K562 (cell line): ENCODE results near the gene CST1. TPM values are rescaled to one million over a fixed set of nuclear protein-coding genes. Genes with fewer than 3 reads are reported as not detected.

ENCODE experiments used
- ATAC-seq: fragments of 200-7000 bp; cut with Tn5 transposase; 3 replicates; pipeline ENCODE4 v1.9.1; 2020; ENCODE audit warnings: moderate library complexity
- BruUV-seq: library from RNA; stranded (reverse); fragments of 400-500 nt; replicated peaks from 2 replicates; lab custom pipeline; 2021; lab: Mats Ljungman, UMichigan
- CTCF ChIA-PET: fragments of 300-600 bp; formaldehyde crosslinking; extraction: SDS; loops from one replicate; lab custom pipeline; 2021; ENCODE audit warnings: low intra/inter-chr PET ratio; lab: Yijun Ruan, JAX
- POLR2A ChIA-PET: fragments of 300-600, 350-650 bp; sonication (Branson Sonifier 250); formaldehyde crosslinking; extraction: SDS; loops from one replicate; lab custom pipeline; 2021; ENCODE audit warnings: antibody characterized with exemption, inconsistent platforms; lab: Yijun Ruan, JAX
- DNase-seq, 4 experiments: peaks; one replicate each; pipeline versions ENCODE4 v3.0.0 to v3.0.0-alpha.2; 2011 to 2018; ENCODE audit warnings: low spot score in 3 of 4, mixed read lengths in 3 of 4; ENCODE audit errors: extremely low read depth in 1 of 4
- FAIRE-seq: peaks from 2 replicates; lab custom pipeline; 2011; peaks lifted over from hg19 to GRCh38; lab: Jason Lieb, UNC
- H2AFZ ChIP-seq: 2 replicates; pipeline ENCODE4 v1.6.0; 2011; ENCODE audit warnings: low read depth, low read length, control low read depth, inconsistent platforms
- H3K27ac ChIP-seq: fragments of 200-600 bp; 3 replicates; pipeline ENCODE4 v1.8.0; 2011; ENCODE audit warnings: low read depth, mild to moderate bottlenecking, control low read depth, inconsistent platforms, low read length, moderate library complexity, mixed read lengths; ENCODE audit errors: extremely low read depth
- H3K27me3 ChIP-seq, 2 experiments: fragments of 300-600 bp in 1 of 2; 2 replicates in 1 of 2; 3 replicates in 1 of 2; pipeline versions ENCODE4 v1.6.0 to v1.8.0; 2011; ENCODE audit warnings: inconsistent platforms in 2 of 2, low read length in 2 of 2, mild to moderate bottlenecking in 1 of 2, mixed read lengths in 1 of 2, moderate library complexity in 1 of 2; ENCODE audit not compliant: control insufficient read depth in 2 of 2, insufficient read depth in 2 of 2
- H3K36me3 ChIP-seq: fragments of 300-600 bp; 3 replicates; pipeline ENCODE4 v1.8.0; 2011; ENCODE audit warnings: mild to moderate bottlenecking, low read length, inconsistent platforms; ENCODE audit not compliant: control insufficient read depth, insufficient read depth
- H3K4me1 ChIP-seq, 2 experiments: fragments of 200-600 bp in 1 of 2; replicated peaks in 1 of 2; 2 replicates in 1 of 2; 3 replicates in 1 of 2; pipeline versions ENCODE4 v1.5.1 to v1.8.0; 2011; ENCODE audit warnings: inconsistent platforms in 2 of 2, low read length in 2 of 2, mild to moderate bottlenecking in 1 of 2, mixed read lengths in 1 of 2, moderate library complexity in 1 of 2; ENCODE audit not compliant: control insufficient read depth in 2 of 2, insufficient read depth in 2 of 2
- H3K4me2 ChIP-seq: 2 replicates; pipeline ENCODE4 v1.6.1; 2011; ENCODE audit warnings: low read length, control low read depth, inconsistent platforms, mixed read lengths; ENCODE audit not compliant: insufficient read depth
- H3K4me3 ChIP-seq: fragments of 200-600 bp; sonication (generic), shearing (Covaris generic); 2 replicates; pipeline ENCODE4 v1.5.1; 2016; ENCODE audit warnings: control low read depth, inconsistent platforms
- H3K79me2 ChIP-seq: fragments of 200-600 bp; 3 replicates; pipeline ENCODE4 v1.8.0; 2011; ENCODE audit warnings: low read length, inconsistent platforms; ENCODE audit not compliant: control insufficient read depth, insufficient read depth
- H3K9ac ChIP-seq, 2 experiments: 2 replicates each; pipeline versions ENCODE4 v1.6.0 to v1.6.1; 2011; ENCODE audit warnings: low read depth in 2 of 2, low read length in 2 of 2, control low read depth in 1 of 2, inconsistent platforms in 1 of 2, mild to moderate bottlenecking in 1 of 2, mixed read lengths in 1 of 2; ENCODE audit not compliant: insufficient read depth in 1 of 2
- H3K9me1 ChIP-seq: one replicate; pipeline ENCODE4 v1.6.0; 2011; ENCODE audit warnings: inconsistent platforms, mild to moderate bottlenecking, low read length, moderate library complexity; ENCODE audit not compliant: control insufficient read depth, insufficient read depth
- H3K9me3 ChIP-seq: replicated peaks from 2 replicates; pipeline ENCODE4 v1.5.1; 2011; ENCODE audit warnings: low read depth, low read length, inconsistent platforms; ENCODE audit not compliant: control insufficient read depth, insufficient read depth
- H4K20me1 ChIP-seq: replicated peaks from 2 replicates; pipeline ENCODE4 v1.6.1; 2011; ENCODE audit warnings: low read length, inconsistent platforms, mixed read lengths; ENCODE audit not compliant: control insufficient read depth, insufficient read depth
- BRF1 ChIP-seq: IDR thresholded peaks from 3 replicates; pipeline ENCODE4 v1.6.1; 2011; ENCODE audit warnings: borderline replicate concordance, mild to moderate bottlenecking; ENCODE audit not compliant: insufficient read length; ENCODE audit errors: extremely low read depth
- CAMTA2 ChIP-seq: fragments of 250-450 bp; sonication (Bioruptor Pico); conservative IDR thresholded peaks from 2 replicates; pipeline ENCODE4 v1.5.1; 2022
- MAFG ChIP-seq: fragments of 450-650 bp; conservative IDR thresholded peaks from 2 replicates; pipeline ENCODE4 v1.6.1; 2016; ENCODE audit warnings: missing genetic modification characterization, missing compliant biosample characterization
- MYNN ChIP-seq, 2 experiments: sonication (generic); formaldehyde crosslinking in 1 of 2; IDR thresholded peaks; 2 replicates each; pipeline versions ENCODE4 v1.5.0 to v1.6.1; 2016 to 2020; ENCODE audit warnings: antibody characterized with exemption in 1 of 2, missing genetic modification reagents in 1 of 2
- NCOA1 ChIP-seq: fragments of 450-650 bp; IDR thresholded peaks from 2 replicates; pipeline ENCODE4 v1.6.1; 2016; ENCODE audit warnings: low read depth
- NCOA2 ChIP-seq, 2 experiments: fragments of 450-650 bp; IDR thresholded peaks; 2 replicates each; pipeline ENCODE4 v1.6.1; 2018; ENCODE audit warnings: mild to moderate bottlenecking in 2 of 2, moderate library complexity in 1 of 2; ENCODE audit not compliant: partially characterized antibody in 2 of 2
- PML ChIP-seq: IDR thresholded peaks from 2 replicates; pipeline ENCODE4 v1.6.1; 2012; ENCODE audit warnings: low read length, inconsistent platforms
- PRMT5 ChIP-seq: sonication (generic); formaldehyde crosslinking; IDR thresholded peaks from 2 replicates; pipeline ENCODE4 v1.5.0; 2020; ENCODE audit warnings: missing genetic modification reagents
- PTTG1 ChIP-seq: fragments of 450-650 bp; IDR thresholded peaks from 2 replicates; pipeline ENCODE4 v1.6.1; 2016; ENCODE audit warnings: low read depth, mild to moderate bottlenecking, missing genetic modification characterization, missing compliant biosample characterization
- SLC30A9 ChIP-seq: fragments of 250-450 bp; sonication (Bioruptor Pico); IDR thresholded peaks from 2 replicates; pipeline ENCODE4 v1.8.0; 2022; ENCODE audit warnings: mild to moderate bottlenecking, moderate library complexity
- SUPT5H ChIP-seq: fragments of 450-650 bp; IDR thresholded peaks from 2 replicates; pipeline ENCODE4 v1.6.1; 2016
- TCF3 ChIP-seq: sonication (generic); formaldehyde crosslinking; IDR thresholded peaks from 2 replicates; pipeline ENCODE4 v1.4.0; 2020; ENCODE audit warnings: mild to moderate bottlenecking, missing genetic modification reagents
- TRIM28 ChIP-seq: fragments of 450-650 bp; IDR thresholded peaks from 2 replicates; pipeline ENCODE4 v1.6.1; 2017
- ZNF197 ChIP-seq: fragments of 200-800 bp; sonication (Bioruptor generic); IDR thresholded peaks from 2 replicates; pipeline ENCODE4 v1.6.1; 2016; ENCODE audit warnings: low read depth, missing genetic modification characterization, missing compliant biosample characterization
- ZNF212 ChIP-seq: fragments of 450-650 bp; formaldehyde crosslinking; IDR thresholded peaks from 2 replicates; pipeline ENCODE4 v1.4.0; 2020; ENCODE audit warnings: mild to moderate bottlenecking
- ZNF253 ChIP-seq: fragments of 250-450 bp; sonication (Bioruptor Pico); conservative IDR thresholded peaks from 2 replicates; pipeline ENCODE4 v1.6.1; 2021; ENCODE audit warnings: mild to moderate bottlenecking
- ZNF282 ChIP-seq: sonication (generic); formaldehyde crosslinking; IDR thresholded peaks from 2 replicates; pipeline ENCODE4 v1.8.1; 2023; ENCODE audit warnings: missing genetic modification reagents
- WGBS: fragments of 100-300 bp; shearing (Covaris generic); methylation state at CpG from one replicate; pipeline ENCODE4 v1.1.6; 2016; ENCODE audit warnings: low coverage, mixed read lengths; ENCODE audit not compliant: insufficient coverage; ENCODE audit errors: missing lambda C conversion rate; 5-methylcytosine and 5-hydroxymethylcytosine counted together
- in situ Hi-C: fragments of 300-500 bp; cut with MboI; formaldehyde crosslinking; loops from 4 replicates; pipeline ENCODE4 v1.15.0; 2018; ENCODE audit warnings: inconsistent platforms, mixed read lengths
- intact Hi-C: fragments of 100-400 bp; cut with micrococcal nuclease; formaldehyde crosslinking; loops from 2 replicates; pipeline ENCODE4 v1.14.2; 2022
- polyA plus RNA-seq, 8 experiments: library from polyadenylated mRNA; depleted of rRNA in 4 of 8; stranded (reverse) in 5 of 8; unstranded in 3 of 8; fragments of >200 nt; fragmentation: Nextera tagmentation in 2 of 8; fragmentation: Illumina TruSeq in 1 of 8; extraction: Ambion mirVana in 2 of 8; extraction: Trizol in 1 of 8; gene quantifications; 2 replicates each; pipeline versions ENCODE4 v1.2.1 to v1.2.3, GENCODE V29; 2011 to 2014; ENCODE audit warnings: inconsistent platforms in 1 of 8, missing spikeins in 1 of 8
- total RNA-seq, 7 experiments: library from RNA; depleted of rRNA in 6 of 7; stranded (reverse); fragments of >200 nt in 6 of 7; fragmentation: Illumina TruSeq in 2 of 7; extraction: Trizol in 2 of 7; gene quantifications; 2 replicates each; pipeline versions ENCODE4 v1.2.1 to v1.2.3, GENCODE V29; 2011 to 2021; ENCODE audit warnings: low replicate concordance in 1 of 7
- TF ChIP-seq, protein P1 (sequence below): sonication (generic); formaldehyde crosslinking; IDR thresholded peaks from 2 replicates; pipeline ENCODE4 v1.8.1; 2023; ENCODE audit warnings: mild to moderate bottlenecking, missing genetic modification reagents
- TF ChIP-seq, protein P2 (sequence below): fragments of 450-650 bp; IDR thresholded peaks from 2 replicates; pipeline ENCODE4 v1.6.1; 2018; ENCODE audit not compliant: partially characterized antibody
- TF ChIP-seq, protein P3 (sequence below): fragments of 250-450 bp; sonication (Bioruptor Pico); IDR thresholded peaks from 2 replicates; pipeline ENCODE4 v1.6.1; 2021; ENCODE audit warnings: mild to moderate bottlenecking

Gene CST1
- total and polyA plus RNA-seq, 9 of the 15 experiments (the other 6 are each of a cell fraction or from before 2014, with no cell fraction given) = not detected

DNA sequence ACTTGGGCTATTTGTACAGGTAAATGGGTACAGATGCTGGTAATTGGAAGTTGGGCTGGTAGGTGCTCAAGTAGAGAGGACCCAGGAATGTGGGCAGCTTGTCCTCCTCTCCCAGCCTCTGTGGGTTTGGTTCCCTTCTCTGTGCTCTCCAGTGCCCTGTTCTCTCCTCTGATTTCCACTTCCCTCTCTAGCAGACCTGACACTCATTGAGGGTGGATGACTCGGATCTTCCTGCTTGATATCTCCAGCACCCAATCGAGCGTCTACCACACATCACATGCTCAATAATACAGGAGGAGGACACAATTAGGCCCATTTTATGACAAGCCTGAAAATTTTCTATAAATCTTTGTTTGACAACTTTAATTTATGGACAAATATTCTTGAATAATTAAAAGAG lies 23.7 kb downstream of the CST1 start:
- intact Hi-C loops = no loop called here
- Histone ChIP-seq H3K36me3 (no peaks in the 10 kb centered on the region), H4K20me1 (no peaks in the 10 kb centered on the region; the same call in 1 of the 2 replicates), H3K27ac (no peak overlapping the region), H3K4me1 (no peaks in the 10 kb centered on the region), H3K4me2 (no peak overlapping the region), H3K9me3 (no peaks in the 10 kb centered on the region), H3K79me2 (no peaks in the 10 kb centered on the region), H3K27me3 (no peaks in the 10 kb centered on the region), H3K9ac (no peak overlapping the region), H3K9me1 (no peaks in the 10 kb centered on the region), H3K4me3 (no peak overlapping the region), H2AFZ (no peak overlapping the region)
- FAIRE-seq (no peak), ATAC-seq (no peak), DNase-seq (no peak)
- POLR2A ChIA-PET = no interaction called here
- BruUV-seq = no TSS peak
- 0% methylated on average over 3 of the region's 3 CpGs for WGBS
- in situ Hi-C loops = no loop called here
- no peak for TF ChIP-seq MYNN (IDR thresholded peaks at IDR 0.05)
- no peak for TF ChIP-seq MYNN (CRISPR knock-in tag; IDR thresholded peaks at IDR 0.05)
- no peak for TF ChIP-seq NCOA2 (IDR thresholded peaks at IDR 0.05; ENCODE audit: partially characterized antibody in 2 of 2)
- no peak for TF ChIP-seq TRIM28
- TF ChIP-seq, protein P1, sequence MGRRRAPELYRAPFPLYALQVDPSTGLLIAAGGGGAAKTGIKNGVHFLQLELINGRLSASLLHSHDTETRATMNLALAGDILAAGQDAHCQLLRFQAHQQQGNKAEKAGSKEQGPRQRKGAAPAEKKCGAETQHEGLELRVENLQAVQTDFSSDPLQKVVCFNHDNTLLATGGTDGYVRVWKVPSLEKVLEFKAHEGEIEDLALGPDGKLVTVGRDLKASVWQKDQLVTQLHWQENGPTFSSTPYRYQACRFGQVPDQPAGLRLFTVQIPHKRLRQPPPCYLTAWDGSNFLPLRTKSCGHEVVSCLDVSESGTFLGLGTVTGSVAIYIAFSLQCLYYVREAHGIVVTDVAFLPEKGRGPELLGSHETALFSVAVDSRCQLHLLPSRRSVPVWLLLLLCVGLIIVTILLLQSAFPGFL = no peak
- no peak for TF ChIP-seq SUPT5H
- no peak for TF ChIP-seq PML
- TF ChIP-seq PRMT5 (CRISPR knock-in tag) = no peak
- no peak for TF ChIP-seq ZNF282 (CRISPR knock-in tag)
- no peak for TF ChIP-seq BRF1
- no peak for TF ChIP-seq TCF3 (CRISPR knock-in tag)
- TF ChIP-seq, protein P2, sequence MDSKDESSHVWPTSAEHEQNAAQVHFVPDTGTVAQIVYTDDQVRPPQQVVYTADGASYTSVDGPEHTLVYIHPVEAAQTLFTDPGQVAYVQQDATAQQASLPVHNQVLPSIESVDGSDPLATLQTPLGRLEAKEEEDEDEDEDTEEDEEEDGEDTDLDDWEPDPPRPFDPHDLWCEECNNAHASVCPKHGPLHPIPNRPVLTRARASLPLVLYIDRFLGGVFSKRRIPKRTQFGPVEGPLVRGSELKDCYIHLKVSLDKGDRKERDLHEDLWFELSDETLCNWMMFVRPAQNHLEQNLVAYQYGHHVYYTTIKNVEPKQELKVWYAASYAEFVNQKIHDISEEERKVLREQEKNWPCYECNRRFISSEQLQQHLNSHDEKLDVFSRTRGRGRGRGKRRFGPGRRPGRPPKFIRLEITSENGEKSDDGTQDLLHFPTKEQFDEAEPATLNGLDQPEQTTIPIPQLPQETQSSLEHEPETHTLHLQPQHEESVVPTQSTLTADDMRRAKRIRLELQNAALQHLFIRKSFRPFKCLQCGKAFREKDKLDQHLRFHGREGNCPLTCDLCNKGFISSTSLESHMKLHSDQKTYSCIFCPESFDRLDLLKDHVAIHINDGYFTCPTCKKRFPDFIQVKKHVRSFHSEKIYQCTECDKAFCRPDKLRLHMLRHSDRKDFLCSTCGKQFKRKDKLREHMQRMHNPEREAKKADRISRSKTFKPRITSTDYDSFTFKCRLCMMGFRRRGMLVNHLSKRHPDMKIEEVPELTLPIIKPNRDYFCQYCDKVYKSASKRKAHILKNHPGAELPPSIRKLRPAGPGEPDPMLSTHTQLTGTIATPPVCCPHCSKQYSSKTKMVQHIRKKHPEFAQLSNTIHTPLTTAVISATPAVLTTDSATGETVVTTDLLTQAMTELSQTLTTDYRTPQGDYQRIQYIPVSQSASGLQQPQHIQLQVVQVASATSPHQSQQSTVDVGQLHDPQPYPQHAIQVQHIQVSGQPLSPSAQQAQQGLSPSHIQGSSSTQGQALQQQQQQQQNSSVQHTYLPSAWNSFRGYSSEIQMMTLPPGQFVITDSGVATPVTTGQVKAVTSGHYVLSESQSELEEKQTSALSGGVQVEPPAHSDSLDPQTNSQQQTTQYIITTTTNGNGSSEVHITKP = no peak
- TF ChIP-seq MAFG (tag) = no peak
- TF ChIP-seq NCOA1 = no peak
- no peak for TF ChIP-seq CAMTA2 (CRISPR knock-in tag)
- TF ChIP-seq SLC30A9 (CRISPR knock-in tag) = no peak
- no peak for TF ChIP-seq ZNF253 (CRISPR knock-in tag)
- TF ChIP-seq ZNF197 = no peak
- no peak for TF ChIP-seq ZNF212 (CRISPR knock-in tag)
- TF ChIP-seq, protein P3, sequence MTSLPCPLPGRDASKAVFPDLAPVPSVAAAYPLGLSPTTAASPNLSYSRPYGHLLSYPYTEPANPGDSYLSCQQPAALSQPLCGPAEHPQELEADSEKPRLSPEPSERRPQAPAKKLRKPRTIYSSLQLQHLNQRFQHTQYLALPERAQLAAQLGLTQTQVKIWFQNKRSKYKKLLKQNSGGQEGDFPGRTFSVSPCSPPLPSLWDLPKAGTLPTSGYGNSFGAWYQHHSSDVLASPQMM (CRISPR knock-in tag) = no peak
- TF ChIP-seq PTTG1 (tag) = no peak
- CTCF ChIA-PET = no interaction called here
